Keratinocyte (primary cell): ENCODE measurements around the gene RNPS1.

Experiments used
- EZH2 ChIP-seq: IDR thresholded peaks from one replicate; pipeline ENCODE4 v1.6.1; 2012; ENCODE audit warnings: inconsistent platforms, mild to moderate bottlenecking, low read length, moderate library complexity
- TF ChIP-seq, protein P1 (sequence below), 3 experiments: IDR thresholded peaks in 1 of 3; conservative IDR thresholded peaks in 1 of 3; optimal IDR thresholded peaks in 1 of 3; 2 replicates in 2 of 3; 3 replicates in 1 of 3; pipeline versions ENCODE3 to v1.5.1; 2011; ENCODE audit warnings: low read length in 3 of 3, mild to moderate bottlenecking in 3 of 3, moderate library complexity in 2 of 3, control low read depth in 1 of 3, inconsistent platforms in 1 of 3; ENCODE audit not compliant: insufficient read depth in 2 of 3; ENCODE audit errors: extremely low read depth in 1 of 3

- TF ChIP-seq, protein P1, sequence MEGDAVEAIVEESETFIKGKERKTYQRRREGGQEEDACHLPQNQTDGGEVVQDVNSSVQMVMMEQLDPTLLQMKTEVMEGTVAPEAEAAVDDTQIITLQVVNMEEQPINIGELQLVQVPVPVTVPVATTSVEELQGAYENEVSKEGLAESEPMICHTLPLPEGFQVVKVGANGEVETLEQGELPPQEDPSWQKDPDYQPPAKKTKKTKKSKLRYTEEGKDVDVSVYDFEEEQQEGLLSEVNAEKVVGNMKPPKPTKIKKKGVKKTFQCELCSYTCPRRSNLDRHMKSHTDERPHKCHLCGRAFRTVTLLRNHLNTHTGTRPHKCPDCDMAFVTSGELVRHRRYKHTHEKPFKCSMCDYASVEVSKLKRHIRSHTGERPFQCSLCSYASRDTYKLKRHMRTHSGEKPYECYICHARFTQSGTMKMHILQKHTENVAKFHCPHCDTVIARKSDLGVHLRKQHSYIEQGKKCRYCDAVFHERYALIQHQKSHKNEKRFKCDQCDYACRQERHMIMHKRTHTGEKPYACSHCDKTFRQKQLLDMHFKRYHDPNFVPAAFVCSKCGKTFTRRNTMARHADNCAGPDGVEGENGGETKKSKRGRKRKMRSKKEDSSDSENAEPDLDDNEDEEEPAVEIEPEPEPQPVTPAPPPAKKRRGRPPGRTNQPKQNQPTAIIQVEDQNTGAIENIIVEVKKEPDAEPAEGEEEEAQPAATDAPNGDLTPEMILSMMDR (optimal IDR thresholded peaks at IDR 0.05 in 1 of 3, IDR thresholded peaks at IDR 0.05 in 1 of 3, conservative IDR thresholded peaks at IDR 0.05 in 1 of 3; ENCODE audit: extremely low read depth in 1 of 3, insufficient read depth in 2 of 3, low read length in 3 of 3): no peak
- no peak for TF ChIP-seq EZH2
These were observed 15.1 kb downstream of the RNPS1 start for GRCh38 chr16:2252806-2253148.
